ENCODE results near the gene PIAS1.

PIAS1 gene

DNA sequence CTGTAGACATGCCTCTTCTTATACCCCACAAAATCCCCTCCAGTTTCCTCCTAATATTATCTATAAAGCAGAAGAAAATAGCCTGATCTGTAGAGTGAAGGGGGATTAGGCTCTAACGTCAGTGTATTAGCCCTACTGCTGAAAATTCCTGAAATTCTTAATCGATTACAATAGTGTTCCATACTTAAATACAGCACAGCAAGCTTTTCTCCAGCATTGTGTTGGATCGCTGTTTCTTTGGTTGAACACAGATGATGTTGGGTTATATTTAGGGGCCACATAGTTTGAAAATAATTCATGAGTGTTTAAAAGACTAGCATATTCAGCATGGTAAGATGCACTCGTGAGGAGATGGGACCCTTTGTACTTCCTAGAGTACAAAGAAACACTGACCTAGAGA is 52.5 kb downstream of the PIAS1 start:
- H3K9me3 ChIP-seq (ENCODE audit: control insufficient read depth, insufficient read depth, low read depth, low read length), result peaks cover 2% of the 10 kb centered on the region; the same call in 1 of the 2 replicates
- TF ChIP-seq, protein P1, sequence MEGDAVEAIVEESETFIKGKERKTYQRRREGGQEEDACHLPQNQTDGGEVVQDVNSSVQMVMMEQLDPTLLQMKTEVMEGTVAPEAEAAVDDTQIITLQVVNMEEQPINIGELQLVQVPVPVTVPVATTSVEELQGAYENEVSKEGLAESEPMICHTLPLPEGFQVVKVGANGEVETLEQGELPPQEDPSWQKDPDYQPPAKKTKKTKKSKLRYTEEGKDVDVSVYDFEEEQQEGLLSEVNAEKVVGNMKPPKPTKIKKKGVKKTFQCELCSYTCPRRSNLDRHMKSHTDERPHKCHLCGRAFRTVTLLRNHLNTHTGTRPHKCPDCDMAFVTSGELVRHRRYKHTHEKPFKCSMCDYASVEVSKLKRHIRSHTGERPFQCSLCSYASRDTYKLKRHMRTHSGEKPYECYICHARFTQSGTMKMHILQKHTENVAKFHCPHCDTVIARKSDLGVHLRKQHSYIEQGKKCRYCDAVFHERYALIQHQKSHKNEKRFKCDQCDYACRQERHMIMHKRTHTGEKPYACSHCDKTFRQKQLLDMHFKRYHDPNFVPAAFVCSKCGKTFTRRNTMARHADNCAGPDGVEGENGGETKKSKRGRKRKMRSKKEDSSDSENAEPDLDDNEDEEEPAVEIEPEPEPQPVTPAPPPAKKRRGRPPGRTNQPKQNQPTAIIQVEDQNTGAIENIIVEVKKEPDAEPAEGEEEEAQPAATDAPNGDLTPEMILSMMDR (tag by site-specific recombination; IDR thresholded peaks at IDR 0.05), result no peak
- TF ChIP-seq ZNF404 (tag by site-specific recombination; IDR thresholded peaks at IDR 0.05) (no peak), ZNF140 (tag by site-specific recombination; IDR thresholded peaks at IDR 0.05) (no peak), ZNF366 (tag by site-specific recombination; conservative IDR thresholded peaks at IDR 0.05) (no peak), ZBTB48 (tag by site-specific recombination; IDR thresholded peaks at IDR 0.05) (no peak), HOXD13 (CRISPR knock-in tag; IDR thresholded peaks at IDR 0.05; ENCODE audit: borderline replicate concordance) (no peak), KLF16 (tag by site-specific recombination; IDR thresholded peaks at IDR 0.05) (no peak), HOXC10 (CRISPR knock-in tag; IDR thresholded peaks at IDR 0.05) (no peak)
- TF ChIP-seq, protein P2, sequence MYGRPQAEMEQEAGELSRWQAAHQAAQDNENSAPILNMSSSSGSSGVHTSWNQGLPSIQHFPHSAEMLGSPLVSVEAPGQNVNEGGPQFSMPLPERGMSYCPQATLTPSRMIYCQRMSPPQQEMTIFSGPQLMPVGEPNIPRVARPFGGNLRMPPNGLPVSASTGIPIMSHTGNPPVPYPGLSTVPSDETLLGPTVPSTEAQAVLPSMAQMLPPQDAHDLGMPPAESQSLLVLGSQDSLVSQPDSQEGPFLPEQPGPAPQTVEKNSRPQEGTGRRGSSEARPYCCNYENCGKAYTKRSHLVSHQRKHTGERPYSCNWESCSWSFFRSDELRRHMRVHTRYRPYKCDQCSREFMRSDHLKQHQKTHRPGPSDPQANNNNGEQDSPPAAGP (tag by site-specific recombination; IDR thresholded peaks at IDR 0.05), result no peak
- H3K4me1 ChIP-seq (ENCODE audit: control insufficient read depth, insufficient read depth, low read length), result no peaks in the 10 kb centered on the region

GRCh38 chr15:68107142-68107541 is 53.0 kb downstream of the PIAS1 start:
- peaks cover 2% of the 10 kb centered on the region; the same call in 1 of the 2 replicates for H3K9me3 ChIP-seq (ENCODE audit: control insufficient read depth, insufficient read depth, low read depth, low read length)
- no peak overlapping the region for H3K27ac ChIP-seq (ENCODE audit: extremely low read depth, low read depth, low read length)
- H3K36me3 ChIP-seq (ENCODE audit: control insufficient read depth in 2 of 2, insufficient read depth in 1 of 2, low read length in 2 of 2), result peaks cover 4 to 5% of the 10 kb centered on the region in 2 experiments; a peak in 2 of 3 replicates
- H3K4me1 ChIP-seq (ENCODE audit: control insufficient read depth, insufficient read depth, low read length), result no peaks in the 10 kb centered on the region
- POLR2A ChIA-PET, result interaction anchor here (0.6 to 0.9 kb wide), 2 partner anchors 12 to 125 kb away, joined by 3 to 10 read pairs; no protein-coding TSS in a partner anchor
- CTCF ChIA-PET, result interaction anchor here (0.9 kb wide), 1 partner anchor 48 kb away, joined by 3 read pairs; no protein-coding TSS in a partner anchor
- H3K4me3 ChIP-seq (ENCODE audit: low read depth, low read length), result no peak overlapping the region
- TF ChIP-seq ZFP3 (tag by site-specific recombination; IDR thresholded peaks at IDR 0.05; ENCODE audit: low read depth), result no peak
- TF ChIP-seq YY1 (tag by site-specific recombination; IDR thresholded peaks at IDR 0.05), result no peak
- TF ChIP-seq ZNF184 (tag by site-specific recombination; IDR thresholded peaks at IDR 0.05), result no peak
- TF ChIP-seq ZNF624 (tag by site-specific recombination; IDR thresholded peaks at IDR 0.05), result no peak
- TF ChIP-seq ZNF121 (tag by site-specific recombination; IDR thresholded peaks at IDR 0.05), result no peak
- TF ChIP-seq ZNF747 (tag by site-specific recombination; IDR thresholded peaks at IDR 0.05), result no peak
- no peak for TF ChIP-seq YY2 (tag by site-specific recombination; IDR thresholded peaks at IDR 0.05)
- no peak for TF ChIP-seq ZEB2 (tag by site-specific recombination; IDR thresholded peaks at IDR 0.05)
- no peak for TF ChIP-seq SALL2 (tag by site-specific recombination; IDR thresholded peaks at IDR 0.05; ENCODE audit: borderline replicate concordance)
- no peak for TF ChIP-seq ZNF449 (tag by site-specific recombination; IDR thresholded peaks at IDR 0.05)
- no peak for TF ChIP-seq ZNF366 (tag by site-specific recombination; conservative IDR thresholded peaks at IDR 0.05)
- TF ChIP-seq ZXDB (tag by site-specific recombination; IDR thresholded peaks at IDR 0.05), result no peak
- no peak for TF ChIP-seq KLF16 (tag by site-specific recombination; IDR thresholded peaks at IDR 0.05)
- TF ChIP-seq FEZF1 (tag by site-specific recombination; IDR thresholded peaks at IDR 0.05), result no peak
- TF ChIP-seq, protein P3, sequence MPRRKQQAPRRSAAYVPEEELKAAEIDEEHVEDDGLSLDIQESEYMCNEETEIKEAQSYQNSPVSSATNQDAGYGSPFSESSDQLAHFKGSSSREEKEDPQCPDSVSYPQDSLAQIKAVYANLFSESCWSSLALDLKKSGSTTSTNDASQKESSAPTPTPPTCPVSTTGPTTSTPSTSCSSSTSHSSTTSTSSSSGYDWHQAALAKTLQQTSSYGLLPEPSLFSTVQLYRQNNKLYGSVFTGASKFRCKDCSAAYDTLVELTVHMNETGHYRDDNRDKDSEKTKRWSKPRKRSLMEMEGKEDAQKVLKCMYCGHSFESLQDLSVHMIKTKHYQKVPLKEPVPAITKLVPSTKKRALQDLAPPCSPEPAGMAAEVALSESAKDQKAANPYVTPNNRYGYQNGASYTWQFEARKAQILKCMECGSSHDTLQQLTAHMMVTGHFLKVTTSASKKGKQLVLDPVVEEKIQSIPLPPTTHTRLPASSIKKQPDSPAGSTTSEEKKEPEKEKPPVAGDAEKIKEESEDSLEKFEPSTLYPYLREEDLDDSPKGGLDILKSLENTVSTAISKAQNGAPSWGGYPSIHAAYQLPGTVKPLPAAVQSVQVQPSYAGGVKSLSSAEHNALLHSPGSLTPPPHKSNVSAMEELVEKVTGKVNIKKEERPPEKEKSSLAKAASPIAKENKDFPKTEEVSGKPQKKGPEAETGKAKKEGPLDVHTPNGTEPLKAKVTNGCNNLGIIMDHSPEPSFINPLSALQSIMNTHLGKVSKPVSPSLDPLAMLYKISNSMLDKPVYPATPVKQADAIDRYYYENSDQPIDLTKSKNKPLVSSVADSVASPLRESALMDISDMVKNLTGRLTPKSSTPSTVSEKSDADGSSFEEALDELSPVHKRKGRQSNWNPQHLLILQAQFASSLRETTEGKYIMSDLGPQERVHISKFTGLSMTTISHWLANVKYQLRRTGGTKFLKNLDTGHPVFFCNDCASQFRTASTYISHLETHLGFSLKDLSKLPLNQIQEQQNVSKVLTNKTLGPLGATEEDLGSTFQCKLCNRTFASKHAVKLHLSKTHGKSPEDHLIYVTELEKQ (tag by site-specific recombination; IDR thresholded peaks at IDR 0.05; ENCODE audit: borderline replicate concordance), result no peak
- TF ChIP-seq, protein P4, sequence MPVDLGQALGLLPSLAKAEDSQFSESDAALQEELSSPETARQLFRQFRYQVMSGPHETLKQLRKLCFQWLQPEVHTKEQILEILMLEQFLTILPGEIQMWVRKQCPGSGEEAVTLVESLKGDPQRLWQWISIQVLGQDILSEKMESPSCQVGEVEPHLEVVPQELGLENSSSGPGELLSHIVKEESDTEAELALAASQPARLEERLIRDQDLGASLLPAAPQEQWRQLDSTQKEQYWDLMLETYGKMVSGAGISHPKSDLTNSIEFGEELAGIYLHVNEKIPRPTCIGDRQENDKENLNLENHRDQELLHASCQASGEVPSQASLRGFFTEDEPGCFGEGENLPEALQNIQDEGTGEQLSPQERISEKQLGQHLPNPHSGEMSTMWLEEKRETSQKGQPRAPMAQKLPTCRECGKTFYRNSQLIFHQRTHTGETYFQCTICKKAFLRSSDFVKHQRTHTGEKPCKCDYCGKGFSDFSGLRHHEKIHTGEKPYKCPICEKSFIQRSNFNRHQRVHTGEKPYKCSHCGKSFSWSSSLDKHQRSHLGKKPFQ (tag by site-specific recombination; IDR thresholded peaks at IDR 0.05), result no peak

More for the DNA sequence above, 52.5 kb downstream of the PIAS1 start:
- ChIA-PET POLR2A (interaction anchor here (0.6 to 0.9 kb wide), 2 partner anchors 87 to 125 kb away, joined by 6 to 10 read pairs; no protein-coding TSS in a partner anchor), CTCF (interaction anchor here (0.6 to 0.9 kb wide), 2 partner anchors 48 to 127 kb away, joined by 3 read pairs; no protein-coding TSS in a partner anchor)
- Histone ChIP-seq H3K27ac (ENCODE audit: extremely low read depth, low read depth, low read length) (no peak overlapping the region), H3K36me3 (ENCODE audit: control insufficient read depth in 2 of 2, insufficient read depth in 1 of 2, low read length in 2 of 2) (peaks cover 4 to 5% of the 10 kb centered on the region in 2 experiments; a peak in 2 of 3 replicates), H3K4me3 (ENCODE audit: low read depth, low read length) (no peak overlapping the region)

Measured in HEK293 (cell line).